Measurements from ENCODE around the gene C19orf73.

C19orf73 gene

DNA sequence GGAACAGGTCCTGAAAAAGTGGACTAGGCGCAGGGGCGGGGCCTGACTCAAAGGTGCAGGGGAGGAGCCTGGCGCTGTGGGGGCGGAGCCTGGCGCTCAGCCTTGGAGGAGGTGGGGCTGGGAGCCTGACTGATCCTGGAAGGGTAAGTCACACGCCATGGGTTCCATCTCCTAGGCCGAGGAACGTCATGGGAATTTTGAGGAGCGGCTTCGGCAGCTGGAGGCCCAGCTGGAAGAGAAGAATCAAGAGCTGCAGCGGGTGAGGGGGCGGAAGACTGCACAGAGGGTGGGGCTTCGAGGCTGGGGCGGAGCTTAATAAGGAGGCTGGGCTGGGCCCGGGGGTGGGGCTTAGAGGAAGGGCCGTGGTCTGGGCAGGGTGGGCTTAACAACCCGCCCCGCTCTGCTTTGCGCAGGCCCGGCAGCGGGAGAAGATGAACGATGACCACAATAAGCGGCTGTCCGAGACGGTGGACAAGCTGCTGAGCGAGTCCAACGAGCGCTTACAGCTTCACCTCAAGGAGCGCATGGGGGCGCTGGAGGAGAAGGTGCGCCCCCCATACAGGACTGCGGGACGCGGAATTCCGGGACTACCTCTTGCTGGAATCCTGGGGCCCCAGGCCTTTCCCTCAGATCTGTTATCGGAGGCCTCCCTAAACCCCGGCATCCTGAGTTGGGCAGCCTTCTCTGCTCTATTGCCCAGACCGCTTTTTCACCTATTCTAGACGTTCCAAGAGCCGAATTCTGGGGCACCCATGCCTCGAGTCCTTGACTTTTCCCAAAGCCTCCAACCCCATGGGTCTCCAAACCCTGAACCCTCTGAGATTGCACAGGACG, 14.9 kb upstream of the C19orf73 start:
- POLR2A ChIA-PET: no interaction called here
- no peak overlapping the region for H3K4me3 ChIP-seq (ENCODE audit: low read depth, low read length)
- no peak for TF ChIP-seq CTCF (IDR thresholded peaks at IDR 0.05; ENCODE audit: insufficient read depth, low read length, missing control alignments)
- DNase-seq (ENCODE audit: low read depth, low spot score): no peak
- CTCF ChIA-PET: interaction anchor here (0.9 to 3.0 kb wide), 4 partner anchors 12 to 28 kb away, joined by 3 to 36 read pairs (median 10); no protein-coding TSS in a partner anchor

DNA sequence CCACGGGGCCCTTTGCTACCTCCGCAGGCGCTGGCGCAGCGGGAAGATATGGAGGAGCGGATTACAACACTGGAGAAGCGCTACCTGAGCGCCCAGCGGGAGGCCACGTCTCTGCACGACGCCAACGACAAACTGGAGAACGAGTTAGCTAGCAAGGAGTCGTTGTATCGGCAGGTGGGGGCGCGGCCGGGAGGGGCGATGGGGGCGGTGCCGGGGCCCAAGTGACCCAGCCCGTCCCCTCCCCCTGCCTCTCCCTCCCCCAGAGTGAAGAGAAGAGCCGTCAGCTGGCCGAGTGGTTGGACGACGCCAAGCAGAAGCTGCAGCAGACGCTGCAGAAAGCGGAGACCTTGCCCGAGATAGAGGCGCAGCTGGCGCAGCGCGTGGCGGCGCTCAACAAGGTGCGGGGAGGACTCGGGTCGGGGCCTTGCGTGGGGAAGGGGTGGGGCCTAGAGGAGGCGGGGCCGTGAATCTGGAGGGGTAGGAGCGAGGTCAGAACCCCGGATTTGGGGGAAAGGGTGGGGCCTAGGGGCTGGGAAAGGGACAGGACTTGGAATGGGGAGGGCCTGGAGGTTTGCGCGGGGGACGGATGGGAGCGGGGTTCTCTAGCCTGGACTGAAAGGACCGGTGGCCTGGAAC, 14.1 kb upstream of the C19orf73 start:
- CTCF ChIA-PET: interaction anchor here (0.9 to 2.1 kb wide), 3 partner anchors 13 to 28 kb away, joined by 3 to 16 read pairs (median 3); no protein-coding TSS in a partner anchor

DNA sequence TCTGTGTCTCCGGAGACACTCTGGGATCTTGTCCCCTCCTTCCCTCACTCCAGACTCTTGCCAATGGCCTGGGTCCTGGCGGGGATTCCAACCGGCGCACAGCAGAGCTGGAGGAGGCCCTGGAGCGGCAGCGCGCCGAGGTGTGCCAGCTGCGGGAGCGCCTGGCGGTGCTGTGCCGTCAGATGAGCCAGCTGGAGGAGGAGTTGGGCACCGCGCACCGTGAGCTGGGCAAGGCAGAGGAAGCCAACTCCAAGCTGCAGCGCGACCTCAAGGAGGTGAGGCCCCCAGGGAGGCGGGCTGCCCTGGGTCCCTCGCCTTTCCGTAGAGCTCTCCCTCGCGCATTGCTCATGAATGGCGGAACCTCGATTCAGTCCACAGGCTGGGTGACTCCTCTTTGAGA, 11.4 kb upstream of the C19orf73 start:
- no peak for TF ChIP-seq CTCF (IDR thresholded peaks at IDR 0.05; ENCODE audit: insufficient read depth, low read length, missing control alignments)
- ChIA-PET CTCF (interaction anchor here (1.0 to 4.5 kb wide), 7 partner anchors 9 to 69 kb away, joined by 3 to 32 read pairs (median 5); partner anchors contain the start of gene LIN7B), POLR2A (no interaction called here)

More for the DNA sequence above, 14.1 kb upstream of the C19orf73 start:
- no peak overlapping the region for H3K4me3 ChIP-seq (ENCODE audit: low read depth, low read length)
- DNase-seq (ENCODE audit: low read depth, low spot score): no peak
- TF ChIP-seq CTCF (IDR thresholded peaks at IDR 0.05; ENCODE audit: insufficient read depth, low read length, missing control alignments): no peak
- POLR2A ChIA-PET: no interaction called here

GRCh38 chr19:49129238-49129583, 10.3 kb upstream of the C19orf73 start:
- TF ChIP-seq CTCF (IDR thresholded peaks at IDR 0.05; ENCODE audit: insufficient read depth, low read length, missing control alignments): no peak
- POLR2A ChIA-PET: no interaction called here
- CTCF ChIA-PET: interaction anchor here (0.8 to 4.5 kb wide), 10 partner anchors 10 to 442 kb away, joined by 3 to 32 read pairs (median 4); partner anchors contain the start of gene LIN7B
- DNase-seq (ENCODE audit: low read depth, low spot score): no peak
- no peak overlapping the region for H3K4me3 ChIP-seq (ENCODE audit: low read depth, low read length)

More for the DNA sequence above, 11.4 kb upstream of the C19orf73 start:
- H3K4me3 ChIP-seq (ENCODE audit: low read depth, low read length): no peak overlapping the region
- no peak for DNase-seq (ENCODE audit: low read depth, low spot score)

DNA sequence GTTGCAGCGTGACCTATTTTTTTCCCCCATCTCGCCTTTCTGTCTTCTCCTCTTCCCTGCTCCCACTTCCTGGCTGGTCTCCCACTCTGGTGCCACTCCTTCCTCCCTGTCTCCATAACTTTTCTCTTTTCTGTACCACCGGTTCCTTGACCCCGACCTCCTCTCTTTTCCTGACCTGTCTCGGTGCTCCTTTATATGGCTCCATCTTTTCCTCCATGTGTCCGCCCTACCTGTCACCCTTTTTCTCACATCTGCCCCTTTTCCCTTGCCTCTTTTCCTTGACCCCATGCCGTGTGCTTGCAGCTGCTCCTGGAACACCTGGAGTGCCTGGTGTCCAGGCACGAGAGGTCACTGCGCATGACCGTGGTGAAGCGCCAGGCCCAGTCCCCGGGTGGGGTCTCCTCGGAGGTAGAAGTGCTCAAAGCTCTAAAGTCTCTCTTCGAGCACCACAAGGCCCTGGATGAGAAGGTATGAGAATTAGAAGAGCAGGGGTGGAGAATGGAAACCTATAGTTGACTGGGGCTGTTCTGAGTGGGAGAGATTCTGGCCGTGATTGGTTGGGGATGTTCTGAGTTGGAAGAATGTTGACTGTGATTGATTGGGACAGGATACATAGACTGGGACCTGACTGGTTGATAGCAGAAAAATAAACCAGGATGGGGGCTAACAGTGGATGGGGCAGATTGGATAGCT, 9.7 kb upstream of the C19orf73 start:
- no peak for TF ChIP-seq CTCF (IDR thresholded peaks at IDR 0.05; ENCODE audit: insufficient read depth, low read length, missing control alignments)
- no peak for DNase-seq (ENCODE audit: low read depth, low spot score)
- POLR2A ChIA-PET: no interaction called here
- H3K4me3 ChIP-seq (ENCODE audit: low read depth, low read length): peak overlapping the region; percentile 58; the same call in 1 of the 2 replicates
- CTCF ChIA-PET: interaction anchor here (0.8 to 4.5 kb wide), 12 partner anchors 11 to 442 kb away, joined by 3 to 32 read pairs (median 4); partner anchors contain the start of gene LIN7B

Data from AG04449 (cell line).